ENCODE data around the gene ST8SIA2. TPM values are rescaled to one million over a fixed set of nuclear protein-coding genes. Genes with fewer than 3 reads are reported as not detected.

Gene ST8SIA2
- total RNA-seq, 2 donors from 2014 or later = 0.73 to 2.3 TPM

- Histone ChIP-seq H3K4me1 (replicated peaks) (no peaks in the 10 kb centered on the region), H3K4me3 (no peak overlapping the region), H3K27me3 (replicated peaks; ENCODE audit: insufficient read depth) (no peaks in the 10 kb centered on the region), H3K9me3 (no peaks in the 10 kb centered on the region), H3K36me3 (no peaks in the 10 kb centered on the region), H3K27ac (no peak overlapping the region)
- no peak for DNase-seq (ENCODE audit: low spot score)
- intact Hi-C loops (cut with DNase I) = no loop called here
- 78% methylated on average over 9 of the region's 9 CpGs for WGBS
- TF ChIP-seq POLR2AphosphoS5 (IDR thresholded peaks at IDR 0.05) (no peak), CTCF (IDR thresholded peaks at IDR 0.05) (no peak), POLR2A (IDR thresholded peaks at IDR 0.05) (no peak)
These were observed 22.1 kb downstream of the ST8SIA2 start for GRCh38 chr15:92415639-92416297.

GRCh38 chr15:92416557-92416956 is 22.9 kb downstream of the ST8SIA2 start:
- TF ChIP-seq POLR2A (IDR thresholded peaks at IDR 0.05) = no peak
- TF ChIP-seq CTCF (IDR thresholded peaks at IDR 0.05) = no peak
- TF ChIP-seq POLR2AphosphoS5 (IDR thresholded peaks at IDR 0.05) = no peak
- intact Hi-C loops (cut with DNase I) = no loop called here
- 83% methylated on average over 10 of the region's 12 CpGs for WGBS
- no peak for DNase-seq (ENCODE audit: low spot score)
- Histone ChIP-seq H3K36me3 (no peaks in the 10 kb centered on the region), H3K4me3 (no peak overlapping the region), H3K9me3 (no peaks in the 10 kb centered on the region), H3K4me1 (replicated peaks) (no peaks in the 10 kb centered on the region), H3K27me3 (replicated peaks; ENCODE audit: insufficient read depth) (no peaks in the 10 kb centered on the region), H3K27ac (no peak overlapping the region)

GRCh38 chr15:92417716-92418115 is 24.0 kb downstream of the ST8SIA2 start:
- Histone ChIP-seq H3K9me3 (no peaks in the 10 kb centered on the region), H3K4me1 (replicated peaks) (no peaks in the 10 kb centered on the region), H3K4me3 (no peak overlapping the region), H3K36me3 (no peaks in the 10 kb centered on the region), H3K27me3 (replicated peaks; ENCODE audit: insufficient read depth) (no peaks in the 10 kb centered on the region), H3K27ac (no peak overlapping the region)
- intact Hi-C loops (cut with DNase I) = no loop called here
- WGBS = 83% methylated on average over 7 of the region's 7 CpGs
- no peak for TF ChIP-seq POLR2A (IDR thresholded peaks at IDR 0.05)
- TF ChIP-seq POLR2AphosphoS5 (IDR thresholded peaks at IDR 0.05) = no peak
- TF ChIP-seq CTCF (IDR thresholded peaks at IDR 0.05) = no peak
- no peak for DNase-seq (ENCODE audit: low spot score)

- H3K36me3 ChIP-seq = no peaks in the 10 kb centered on the region
- intact Hi-C loops (cut with DNase I) = no loop called here
- no peak overlapping the region for H3K27ac ChIP-seq
- no peak for DNase-seq (ENCODE audit: low spot score)
- H3K9me3 ChIP-seq = no peaks in the 10 kb centered on the region
- no peak overlapping the region for H3K4me3 ChIP-seq
- TF ChIP-seq POLR2A (IDR thresholded peaks at IDR 0.05) = no peak
- TF ChIP-seq CTCF (IDR thresholded peaks at IDR 0.05) = no peak
- TF ChIP-seq POLR2AphosphoS5 (IDR thresholded peaks at IDR 0.05) = no peak
- 85% methylated on average over 7 of the region's 7 CpGs for WGBS
- no peaks in the 10 kb centered on the region for H3K4me1 ChIP-seq (replicated peaks)
- no peaks in the 10 kb centered on the region for H3K27me3 ChIP-seq (replicated peaks; ENCODE audit: insufficient read depth)
These were observed 25.2 kb downstream of the ST8SIA2 start for GRCh38 chr15:92418864-92419263.

- Histone ChIP-seq H3K9me3 (no peaks in the 10 kb centered on the region), H3K36me3 (no peaks in the 10 kb centered on the region), H3K27ac (no peak overlapping the region), H3K4me1 (replicated peaks) (no peaks in the 10 kb centered on the region), H3K27me3 (replicated peaks; ENCODE audit: insufficient read depth) (no peaks in the 10 kb centered on the region), H3K4me3 (no peak overlapping the region)
- no peak for DNase-seq (ENCODE audit: low spot score)
- 61% methylated on average over 1 of the region's 1 CpG for WGBS
- TF ChIP-seq POLR2A (IDR thresholded peaks at IDR 0.05) = no peak
- TF ChIP-seq CTCF (IDR thresholded peaks at IDR 0.05) = no peak
- intact Hi-C loops (cut with DNase I) = no loop called here
These were observed 28.3 kb downstream of the ST8SIA2 start for GRCh38 chr15:92421976-92422375.
